Fibroblast of pulmonary artery (primary cell): Measurements from ENCODE around the gene MAP3K2.

ENCODE experiments used
- DNase-seq: peaks from one replicate; pipeline ENCODE4 v3.0.0-alpha.2; 2010; ENCODE audit warnings: low read depth
- H3K4me3 ChIP-seq: replicated peaks from 2 replicates; pipeline ENCODE4 v1.5.1; 2011; ENCODE audit warnings: low read depth, mild to moderate bottlenecking, control low read depth, low read length, moderate library complexity
- TF ChIP-seq, protein P1 (sequence below): IDR thresholded peaks from 2 replicates; pipeline ENCODE4 v1.5.1; 2011; ENCODE audit warnings: mild to moderate bottlenecking, control low read depth, low read length, inconsistent platforms; ENCODE audit errors: missing control alignments

Gene MAP3K2

DNA sequence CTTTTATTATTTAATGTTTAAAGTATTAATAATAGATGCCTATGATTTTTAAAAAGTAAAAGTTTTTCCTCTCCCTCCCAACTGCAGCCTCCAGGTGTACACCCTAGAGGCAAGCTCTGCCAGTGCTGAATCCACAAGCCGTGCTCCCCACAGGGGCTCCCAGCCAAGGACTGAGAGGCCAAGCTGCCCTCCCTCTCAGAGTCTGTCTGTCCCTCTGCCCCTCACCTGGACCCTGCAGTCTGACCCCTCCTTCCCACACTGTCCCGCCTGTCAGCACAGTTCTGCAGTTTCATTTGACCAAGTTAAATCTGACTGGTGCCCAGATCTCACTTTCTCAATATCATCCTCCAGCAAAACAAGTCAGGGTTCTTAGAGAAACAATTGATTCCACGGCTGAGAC, 15.7 kb upstream of the MAP3K2 start:
- TF ChIP-seq, protein P1, sequence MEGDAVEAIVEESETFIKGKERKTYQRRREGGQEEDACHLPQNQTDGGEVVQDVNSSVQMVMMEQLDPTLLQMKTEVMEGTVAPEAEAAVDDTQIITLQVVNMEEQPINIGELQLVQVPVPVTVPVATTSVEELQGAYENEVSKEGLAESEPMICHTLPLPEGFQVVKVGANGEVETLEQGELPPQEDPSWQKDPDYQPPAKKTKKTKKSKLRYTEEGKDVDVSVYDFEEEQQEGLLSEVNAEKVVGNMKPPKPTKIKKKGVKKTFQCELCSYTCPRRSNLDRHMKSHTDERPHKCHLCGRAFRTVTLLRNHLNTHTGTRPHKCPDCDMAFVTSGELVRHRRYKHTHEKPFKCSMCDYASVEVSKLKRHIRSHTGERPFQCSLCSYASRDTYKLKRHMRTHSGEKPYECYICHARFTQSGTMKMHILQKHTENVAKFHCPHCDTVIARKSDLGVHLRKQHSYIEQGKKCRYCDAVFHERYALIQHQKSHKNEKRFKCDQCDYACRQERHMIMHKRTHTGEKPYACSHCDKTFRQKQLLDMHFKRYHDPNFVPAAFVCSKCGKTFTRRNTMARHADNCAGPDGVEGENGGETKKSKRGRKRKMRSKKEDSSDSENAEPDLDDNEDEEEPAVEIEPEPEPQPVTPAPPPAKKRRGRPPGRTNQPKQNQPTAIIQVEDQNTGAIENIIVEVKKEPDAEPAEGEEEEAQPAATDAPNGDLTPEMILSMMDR, result no peak
- no peak for DNase-seq

DNA sequence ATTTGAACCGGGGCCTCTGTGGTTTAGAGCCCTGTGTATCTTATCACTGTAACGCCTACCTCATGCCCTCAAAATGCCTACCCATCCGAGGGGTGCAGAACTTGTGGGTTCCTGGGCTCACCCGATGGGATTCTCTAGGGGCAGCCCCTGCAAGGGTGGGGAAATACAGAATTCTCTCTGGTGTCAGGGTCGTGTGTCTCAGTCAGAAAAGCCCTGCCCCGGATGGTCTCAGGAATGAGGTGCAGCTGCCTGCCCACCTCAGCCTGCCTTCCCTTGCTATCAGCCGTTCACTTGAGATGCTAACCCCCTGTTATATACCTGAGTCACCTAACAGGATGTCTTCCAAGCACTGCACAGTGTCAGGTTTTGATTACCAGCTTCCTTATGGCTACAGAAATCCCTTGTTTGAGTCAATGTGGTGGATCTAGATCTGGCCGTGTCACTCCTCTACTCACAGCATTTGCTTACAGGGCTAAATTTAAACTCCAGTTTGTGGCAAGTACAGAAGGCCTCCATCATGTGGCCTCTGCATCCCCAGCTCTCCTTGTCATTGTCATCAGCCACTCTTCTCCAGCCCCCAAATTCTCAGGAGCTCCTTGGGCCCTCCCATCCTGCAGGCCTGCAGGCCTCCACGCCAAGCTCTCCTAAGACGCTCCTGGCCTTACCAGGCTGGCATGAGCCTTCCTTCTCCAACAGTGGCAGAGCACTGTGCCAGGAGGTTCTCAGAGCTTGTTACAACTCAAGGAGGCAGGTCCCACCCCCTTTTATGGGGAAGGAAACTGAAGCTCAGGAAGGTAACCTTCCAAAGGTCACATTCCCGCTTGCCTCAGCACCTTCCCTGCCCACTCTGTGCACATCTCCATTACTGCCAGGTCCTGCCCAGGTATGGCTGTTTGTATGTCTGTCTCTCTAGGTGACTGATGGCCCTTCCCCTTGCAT, 14.3 kb upstream of the MAP3K2 start:
- no peak overlapping the region for H3K4me3 ChIP-seq
- TF ChIP-seq, protein P1, result no peak
- DNase-seq, result no peak

More for the DNA sequence above, 15.7 kb upstream of the MAP3K2 start:
- H3K4me3 ChIP-seq, result no peak overlapping the region

DNA sequence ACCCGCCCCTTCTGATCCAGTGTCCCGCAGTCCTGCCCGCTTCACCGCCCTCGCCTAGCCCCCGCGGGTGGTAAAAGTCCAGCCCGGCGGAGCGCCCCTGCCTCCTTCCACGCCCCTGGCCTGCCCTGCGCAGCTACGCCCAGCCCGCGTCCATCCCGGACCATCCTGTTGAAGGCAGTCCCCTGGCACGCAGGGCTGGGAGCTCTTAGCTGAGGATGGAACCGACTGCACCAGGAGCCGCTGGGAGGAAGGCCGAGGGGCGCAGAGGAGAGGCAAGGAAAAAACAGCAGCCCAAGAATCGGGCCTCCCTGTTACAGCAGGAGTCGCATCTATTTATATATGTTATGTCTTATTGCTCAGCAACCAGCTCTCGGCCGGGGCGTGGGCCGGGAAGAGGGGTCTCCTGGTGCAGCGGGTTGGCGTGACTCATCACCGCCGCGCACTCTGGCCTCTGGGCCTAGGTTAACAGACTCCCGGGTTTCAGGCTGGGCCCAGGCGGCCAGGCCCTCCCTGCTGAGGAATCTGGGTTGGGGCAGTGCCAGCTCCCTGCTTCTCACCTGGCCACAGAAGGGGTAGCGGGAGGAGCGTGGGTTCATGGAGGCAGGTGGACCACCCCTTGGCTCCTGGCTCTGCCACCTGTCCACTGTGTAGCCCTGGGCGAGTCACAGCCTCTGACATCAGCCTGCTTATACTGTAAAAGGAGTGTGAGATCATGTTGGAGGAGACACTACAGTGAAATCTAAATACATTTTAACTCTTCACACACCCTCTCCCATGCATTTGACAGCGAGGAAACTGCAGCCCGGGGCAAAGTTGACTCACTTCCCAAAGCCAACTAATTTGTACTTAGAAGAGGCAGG, 13.4 kb upstream of the MAP3K2 start:
- H3K4me3 ChIP-seq, result no peak overlapping the region
- TF ChIP-seq, protein P1, result no peak
- peak; percentile 44 for DNase-seq

DNA sequence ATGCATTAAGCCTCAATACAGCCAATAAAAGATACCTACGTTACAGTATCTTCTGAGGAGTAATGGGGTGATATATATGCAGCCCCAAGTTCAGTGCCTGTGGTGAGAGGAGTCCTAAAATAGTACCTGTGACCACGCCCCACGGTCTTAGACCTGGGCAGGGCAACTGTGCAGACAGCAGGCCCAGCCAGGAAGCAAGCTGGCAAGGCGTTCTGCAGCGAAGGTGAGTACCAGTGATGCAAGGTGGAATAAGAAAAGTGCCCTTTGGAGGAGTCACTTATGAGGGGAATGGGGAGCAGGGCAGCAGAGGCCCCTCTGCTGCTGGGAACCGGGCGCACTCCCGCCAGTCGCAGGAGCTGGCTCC, 12.7 kb upstream of the MAP3K2 start:
- TF ChIP-seq, protein P1, result no peak
- DNase-seq, result no peak
- H3K4me3 ChIP-seq, result no peak overlapping the region

DNA sequence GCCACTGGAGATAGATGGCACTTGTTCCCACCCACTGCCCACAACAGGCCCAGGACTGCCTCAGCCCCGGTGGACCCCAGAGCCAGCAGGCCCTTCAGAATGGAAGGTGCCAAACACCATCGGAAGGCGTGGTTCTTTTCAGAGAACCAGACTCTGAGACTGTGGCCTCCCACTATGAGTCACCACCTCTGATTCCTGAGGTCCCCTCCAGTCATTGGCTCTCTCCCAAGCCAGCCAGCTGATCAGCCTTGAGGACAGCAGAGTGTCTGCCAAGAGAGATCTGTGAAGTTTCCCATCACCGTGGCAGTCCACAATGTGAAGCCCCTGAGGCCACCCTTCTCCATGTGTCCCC, 10.4 kb upstream of the MAP3K2 start:
- TF ChIP-seq, protein P1, result no peak
- no peak overlapping the region for H3K4me3 ChIP-seq
- peak; percentile 89 for DNase-seq

DNA sequence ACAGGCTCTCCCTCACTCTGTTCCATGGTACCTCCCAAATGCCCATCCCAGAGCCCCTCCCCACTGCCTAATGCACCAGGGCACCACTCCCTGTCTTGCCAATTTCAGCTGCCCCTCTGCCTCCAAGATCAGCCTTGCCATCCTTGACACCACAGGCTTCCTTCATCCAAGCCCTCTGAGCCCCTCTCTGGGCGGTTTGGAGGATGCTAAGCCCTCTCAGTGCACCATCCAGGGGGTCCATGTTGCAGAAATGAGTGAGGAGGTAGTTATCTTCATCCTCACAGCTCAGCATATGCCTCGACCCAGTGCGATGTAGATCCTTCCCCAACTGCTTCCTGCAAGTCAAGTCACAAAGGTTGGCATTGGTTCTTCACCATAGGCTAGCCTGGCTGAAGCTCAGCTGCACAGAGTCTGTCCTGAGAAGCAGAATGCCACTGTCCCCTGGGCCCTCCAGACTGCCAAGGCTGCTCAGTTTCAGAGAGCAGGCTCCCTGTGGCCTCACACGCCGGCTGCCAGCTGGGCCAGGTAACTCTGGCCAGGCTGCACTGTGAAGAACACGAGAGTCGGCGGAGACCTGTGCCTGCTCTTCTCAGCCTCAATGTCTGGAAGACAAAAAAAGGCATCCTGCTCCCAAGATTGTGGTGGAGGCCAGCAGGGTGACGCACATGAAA, 9.9 kb upstream of the MAP3K2 start:
- H3K4me3 ChIP-seq, result no peak overlapping the region
- TF ChIP-seq, protein P1, result no peak
- DNase-seq, result no peak
